Endothelial cell of umbilical vein (primary cell): Measurements from ENCODE around the gene EGFL7. TPM values are rescaled to one million over a fixed set of nuclear protein-coding genes. Genes with fewer than 3 reads are reported as not detected.

Experiments used
- BruUV-seq: library from RNA; stranded (reverse); fragments of 400-500 nt; replicated peaks from 2 replicates; lab custom pipeline; 2021; lab: Mats Ljungman, UMichigan
- CTCF ChIA-PET: fragments of 300-600, 350-600 bp; sonication (Branson Sonifier 250); formaldehyde crosslinking; loops from one replicate; lab custom pipeline; 2021; ENCODE audit warnings: antibody characterized with exemption, inconsistent platforms; lab: Charles Lee
- POLR2A ChIA-PET: fragments of 300-600, 350-600 bp; sonication (Branson Sonifier 250); formaldehyde crosslinking; loops from one replicate; lab custom pipeline; 2021; ENCODE audit warnings: antibody characterized with exemption, inconsistent platforms; lab: Charles Lee
- DNase-seq: peaks from one replicate; pipeline ENCODE4 v3.0.0-alpha.2; 2011; ENCODE audit warnings: low read depth, low spot score
- FAIRE-seq: peaks from 2 replicates; lab custom pipeline; 2011; peaks lifted over from hg19 to GRCh38; lab: Jason Lieb, UNC
- H2AFZ ChIP-seq: 2 replicates; pipeline ENCODE4 v1.6.0; 2012; ENCODE audit warnings: low read depth, low read length, control low read depth, inconsistent platforms
- H3K27ac ChIP-seq: 2 replicates; pipeline ENCODE4 v1.5.1; 2011; ENCODE audit warnings: low read depth, mild to moderate bottlenecking, control low read depth, low read length, moderate library complexity; ENCODE audit not compliant: insufficient read depth
- H3K27me3 ChIP-seq, 2 experiments: 2 replicates each; pipeline versions ENCODE4 v1.6.0 to v1.6.1; 2011; ENCODE audit warnings: low read length in 2 of 2, mixed read lengths in 1 of 2; ENCODE audit not compliant: control insufficient read depth in 2 of 2, insufficient read depth in 2 of 2
- H3K36me3 ChIP-seq, 2 experiments: 2 replicates in 1 of 2; 3 replicates in 1 of 2; pipeline ENCODE4 v1.5.1; 2011; ENCODE audit warnings: low read length in 2 of 2, mild to moderate bottlenecking in 1 of 2, moderate library complexity in 1 of 2; ENCODE audit not compliant: control insufficient read depth in 2 of 2, insufficient read depth in 2 of 2; ENCODE audit errors: extremely low read depth in 1 of 2
- H3K4me1 ChIP-seq: 3 replicates; pipeline ENCODE4 v1.5.1; 2011; ENCODE audit warnings: mild to moderate bottlenecking, low read length; ENCODE audit not compliant: control insufficient read depth, insufficient read depth; ENCODE audit errors: extremely low read depth
- H3K4me2 ChIP-seq: 2 replicates; pipeline ENCODE4 v1.6.1; 2011; ENCODE audit warnings: low read length, control low read depth, mixed read lengths; ENCODE audit not compliant: insufficient read depth
- H3K4me3 ChIP-seq, 3 experiments: fragments of 200-600 bp in 1 of 3; sonication (generic), shearing (Covaris generic) in 1 of 3; replicated peaks in 1 of 3; 2 replicates each; pipeline ENCODE4 v1.5.1; 2011 to 2016; ENCODE audit warnings: control low read depth in 3 of 3, low read length in 3 of 3, mild to moderate bottlenecking in 2 of 3, inconsistent platforms in 1 of 3, low read depth in 1 of 3, moderate library complexity in 1 of 3; ENCODE audit not compliant: insufficient read depth in 1 of 3
- H3K79me2 ChIP-seq: 2 replicates; pipeline ENCODE4 v1.6.0; 2012; ENCODE audit warnings: low read length, inconsistent platforms; ENCODE audit not compliant: control insufficient read depth, insufficient read depth
- H3K9ac ChIP-seq: replicated peaks from 2 replicates; pipeline ENCODE3; 2011; ENCODE audit warnings: low read length, control low read depth; ENCODE audit not compliant: insufficient read depth; ENCODE audit errors: extremely low read depth
- H3K9me1 ChIP-seq: replicated peaks from 3 replicates; pipeline ENCODE4 v1.6.0; 2011; ENCODE audit warnings: mild to moderate bottlenecking, low read length; ENCODE audit not compliant: control insufficient read depth, insufficient read depth; ENCODE audit errors: extremely low read depth
- H3K9me3 ChIP-seq: replicated peaks from 2 replicates; pipeline ENCODE4 v1.5.1; 2012; ENCODE audit warnings: low read length, inconsistent platforms; ENCODE audit not compliant: control insufficient read depth, insufficient read depth
- H4K20me1 ChIP-seq: replicated peaks from 2 replicates; pipeline ENCODE3; 2011; ENCODE audit warnings: mild to moderate bottlenecking, low read length; ENCODE audit not compliant: control insufficient read depth, insufficient read depth; ENCODE audit errors: extremely low read depth
- EZH2 ChIP-seq: IDR thresholded peaks from 2 replicates; pipeline ENCODE4 v1.6.1; 2012; ENCODE audit warnings: borderline replicate concordance, low read depth, mild to moderate bottlenecking, moderate library complexity, low read length, inconsistent platforms; ENCODE audit not compliant: severe bottlenecking
- FOS ChIP-seq: IDR thresholded peaks from 2 replicates; pipeline ENCODE4 v1.6.1; 2011; ENCODE audit warnings: mild to moderate bottlenecking, low read length, moderate library complexity, borderline replicate concordance; ENCODE audit not compliant: insufficient read depth
- GATA2 ChIP-seq: IDR thresholded peaks from 2 replicates; pipeline ENCODE4 v1.7.0; 2011; ENCODE audit warnings: low read depth, mild to moderate bottlenecking, moderate library complexity, mixed read lengths, low read length; ENCODE audit not compliant: insufficient read length, insufficient read depth
- MYC ChIP-seq: IDR thresholded peaks from one replicate; pipeline ENCODE4 v1.6.1; 2011; ENCODE audit warnings: mild to moderate bottlenecking, low read depth, low read length
- POLR2A ChIP-seq: IDR thresholded peaks from 2 replicates; pipeline ENCODE4 v1.6.1; 2012; ENCODE audit warnings: low read depth, mild to moderate bottlenecking, control low read depth, low read length
- POLR2AphosphoS5 ChIP-seq: IDR thresholded peaks from 2 replicates; pipeline ENCODE4 v1.6.1; 2012; ENCODE audit warnings: low read depth, mild to moderate bottlenecking, control low read depth, low read length, moderate library complexity; ENCODE audit not compliant: insufficient read depth
- dilution Hi-C: fragments of 300-500 bp; cut with MboI; formaldehyde crosslinking; loops from one replicate; pipeline ENCODE4 v1.15.0; 2019; ENCODE audit warnings: low sequenced_read_pairs; ENCODE audit not compliant: extremely low pct_ligation_motif_present
- intact Hi-C: fragments of 100-400 bp; cut with micrococcal nuclease; formaldehyde crosslinking; loops from one replicate; pipeline ENCODE4 v1.10.0; 2022
- polyA plus RNA-seq, 4 experiments: library from polyadenylated mRNA; depleted of rRNA in 3 of 4; stranded (reverse) in 3 of 4; unstranded in 1 of 4; fragments of >200 nt; gene quantifications; 2 replicates each; pipeline versions ENCODE4 v1.2.1 to v1.2.3, GENCODE V29; 2011 to 2012; ENCODE audit warnings: missing spikeins in 1 of 4
- total RNA-seq: library from RNA; stranded (reverse); gene quantifications from 2 replicates; pipeline ENCODE4 v1.2.3, GENCODE V29; 2021
- TF ChIP-seq, protein P1 (sequence below): IDR thresholded peaks from 2 replicates; pipeline ENCODE4 v1.6.1; 2011; ENCODE audit not compliant: insufficient read depth, insufficient read length
- TF ChIP-seq, protein P2 (sequence below), 2 donors: IDR thresholded peaks; 1 replicate in 1 of 2; 2 replicates in 1 of 2; pipeline ENCODE4 v1.5.1; 2011; ENCODE audit warnings: low read length in 2 of 2, mild to moderate bottlenecking in 2 of 2, moderate library complexity in 2 of 2, control low read depth in 1 of 2, inconsistent platforms in 1 of 2, low read depth in 1 of 2; ENCODE audit not compliant: insufficient read depth in 1 of 2; ENCODE audit errors: extremely low read depth in 1 of 2

EGFL7 gene
- total and polyA plus RNA-seq, 2 donors (not counting 3 experiments of a cell fraction or from before 2014, with no cell fraction given) = 1,043 to 1,377 TPM

DNA sequence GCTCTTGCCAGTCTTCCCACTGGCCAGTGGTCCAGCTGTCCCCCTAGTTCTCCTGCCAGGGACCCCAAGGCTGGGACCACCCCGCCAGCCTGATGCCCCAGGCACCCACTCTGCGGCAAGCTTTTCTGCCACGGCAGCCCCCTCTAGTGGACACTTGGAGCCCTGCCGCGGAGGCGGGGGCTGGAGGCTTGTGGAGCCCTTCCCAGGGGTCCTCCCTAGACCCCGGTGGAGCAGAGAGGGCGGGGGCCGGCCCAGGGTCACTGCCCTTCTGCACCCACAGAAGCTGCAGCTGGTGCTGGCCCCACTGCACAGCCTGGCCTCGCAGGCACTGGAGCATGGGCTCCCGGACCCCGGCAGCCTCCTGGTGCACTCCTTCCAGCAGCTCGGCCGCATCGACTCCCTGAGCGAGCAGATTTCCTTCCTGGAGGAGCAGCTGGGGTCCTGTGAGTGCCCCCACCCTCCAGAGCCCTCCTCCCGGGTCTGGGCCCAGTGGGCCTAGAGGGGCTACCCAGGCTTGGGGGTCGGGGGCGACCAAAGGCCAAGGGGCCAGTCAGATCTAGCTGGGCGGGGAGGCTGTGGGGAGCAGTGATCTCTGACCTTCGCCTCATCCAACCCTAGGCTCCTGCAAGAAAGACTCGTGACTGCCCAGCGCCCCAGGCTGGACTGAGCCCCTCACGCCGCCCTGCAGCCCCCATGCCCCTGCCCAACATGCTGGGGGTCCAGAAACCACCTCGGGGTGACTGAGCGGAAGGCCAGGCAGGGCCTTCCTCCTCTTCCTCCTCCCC, 9.1 kb downstream of the EGFL7 start:
- H3K27ac ChIP-seq = no peak overlapping the region
- H3K4me1 ChIP-seq = peaks cover 15% of the 10 kb centered on the region
- ChIA-PET CTCF (interaction anchor here (0.7 to 6.3 kb wide), 10 partner anchors 15 to 783 kb away, joined by 3 to 45 read pairs (median 4); no protein-coding TSS in a partner anchor), POLR2A (interaction anchor here (1.1 to 6.2 kb wide), 3 partner anchors 9 to 30 kb away, joined by 4 to 54 read pairs (median 5); partner anchors contain the start of gene EGFL7)
- no peak overlapping the region for H3K9ac ChIP-seq
- intact Hi-C loops (loop anchor here (2.0 to 5.0 kb wide), 2 partner anchors 40 to 53 kb away; partner anchors contain the start of gene DIPK1B), dilution Hi-C loops (no loop called here)
- no peak overlapping the region for H3K4me2 ChIP-seq
- TF ChIP-seq, protein P1, sequence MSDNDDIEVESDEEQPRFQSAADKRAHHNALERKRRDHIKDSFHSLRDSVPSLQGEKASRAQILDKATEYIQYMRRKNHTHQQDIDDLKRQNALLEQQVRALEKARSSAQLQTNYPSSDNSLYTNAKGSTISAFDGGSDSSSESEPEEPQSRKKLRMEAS = no peak
- TF ChIP-seq EZH2 (no peak), FOS (no peak), GATA2 (no peak), MYC (no peak), POLR2AphosphoS5 (peak; percentile 60), POLR2A (peak; percentile 88)
- TF ChIP-seq, protein P2, sequence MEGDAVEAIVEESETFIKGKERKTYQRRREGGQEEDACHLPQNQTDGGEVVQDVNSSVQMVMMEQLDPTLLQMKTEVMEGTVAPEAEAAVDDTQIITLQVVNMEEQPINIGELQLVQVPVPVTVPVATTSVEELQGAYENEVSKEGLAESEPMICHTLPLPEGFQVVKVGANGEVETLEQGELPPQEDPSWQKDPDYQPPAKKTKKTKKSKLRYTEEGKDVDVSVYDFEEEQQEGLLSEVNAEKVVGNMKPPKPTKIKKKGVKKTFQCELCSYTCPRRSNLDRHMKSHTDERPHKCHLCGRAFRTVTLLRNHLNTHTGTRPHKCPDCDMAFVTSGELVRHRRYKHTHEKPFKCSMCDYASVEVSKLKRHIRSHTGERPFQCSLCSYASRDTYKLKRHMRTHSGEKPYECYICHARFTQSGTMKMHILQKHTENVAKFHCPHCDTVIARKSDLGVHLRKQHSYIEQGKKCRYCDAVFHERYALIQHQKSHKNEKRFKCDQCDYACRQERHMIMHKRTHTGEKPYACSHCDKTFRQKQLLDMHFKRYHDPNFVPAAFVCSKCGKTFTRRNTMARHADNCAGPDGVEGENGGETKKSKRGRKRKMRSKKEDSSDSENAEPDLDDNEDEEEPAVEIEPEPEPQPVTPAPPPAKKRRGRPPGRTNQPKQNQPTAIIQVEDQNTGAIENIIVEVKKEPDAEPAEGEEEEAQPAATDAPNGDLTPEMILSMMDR (IDR thresholded peaks at IDR 0.05; ENCODE audit: extremely low read depth in 1 of 2, insufficient read depth in 1 of 2, low read depth in 1 of 2, low read length in 2 of 2) = peak; percentile 77 to 83
- no peaks in the 10 kb centered on the region for H3K9me3 ChIP-seq
- H3K9me1 ChIP-seq = no peaks in the 10 kb centered on the region
- DNase-seq = peak; percentile 62
- FAIRE-seq = peak; percentile 55
- BruUV-seq = TSS peak; percentile 32
- no peaks in the 10 kb centered on the region for H3K27me3 ChIP-seq
- H3K79me2 ChIP-seq = peaks cover 35% of the 10 kb centered on the region
- H3K36me3 ChIP-seq = peaks cover 32 to 60% of the 10 kb centered on the region in 2 experiments
- H4K20me1 ChIP-seq = no peaks in the 10 kb centered on the region
- H3K4me3 ChIP-seq = peak overlapping the region in 1 of 3 experiments; percentile 3
- H2AFZ ChIP-seq = no peak overlapping the region
